ENCODE data around the gene TRIB2. TPM values are rescaled to one million over a fixed set of nuclear protein-coding genes. Genes with fewer than 3 reads are reported as not detected.
A peak's percentile ranks its signal among the peaks of the same experiment; 100 is the strongest.

Gene TRIB2
- total and polyA plus RNA-seq, 2 of the 13 experiments (the other 11 are each of a cell fraction or from before 2014, with no cell fraction given): 1.1 to 2.3 TPM

DNA sequence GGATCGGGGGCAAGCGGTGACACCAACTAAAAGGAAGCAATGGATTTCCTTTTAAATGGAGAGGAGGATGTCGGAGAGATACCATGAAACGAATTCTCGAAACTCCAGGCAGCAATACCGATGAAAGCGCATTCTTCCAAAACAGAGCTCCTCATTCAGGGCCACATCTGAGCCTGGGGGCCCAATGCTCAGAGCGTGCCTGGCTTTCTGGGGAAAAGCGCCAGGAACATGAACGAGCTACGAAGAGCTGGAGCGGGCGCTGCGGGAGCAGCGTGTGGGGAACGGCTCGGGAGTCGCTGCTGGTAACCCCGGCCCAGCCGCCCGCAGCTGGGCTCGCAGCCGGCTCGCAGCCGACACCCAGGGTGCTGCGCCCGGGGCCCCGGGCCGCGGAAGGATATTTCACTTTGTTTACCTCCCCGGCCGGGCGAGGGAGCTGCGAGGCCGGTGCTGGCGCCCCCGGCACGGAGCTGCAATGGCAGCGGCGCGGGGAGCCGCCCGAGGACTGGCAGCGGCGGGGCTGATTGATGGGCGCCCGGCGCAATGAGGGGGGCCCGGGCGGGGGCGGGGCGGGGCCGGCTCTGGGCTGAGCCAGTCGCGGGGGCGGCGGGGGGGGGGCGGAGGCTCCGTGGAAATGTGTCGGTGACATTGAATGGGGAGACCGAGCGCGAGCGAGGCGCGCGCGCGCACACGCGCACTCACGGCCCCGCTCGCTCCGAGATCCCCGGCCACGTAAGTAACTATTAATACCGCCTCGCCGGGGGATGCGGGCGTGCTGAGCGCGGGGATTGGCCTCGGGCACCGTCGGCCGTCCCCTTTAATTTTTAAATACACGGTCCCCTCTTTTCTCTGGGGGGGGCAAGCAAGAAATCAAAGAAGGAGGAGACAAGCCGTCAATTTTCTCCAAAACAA lies at the start of gene TRIB2 (continued):
- TF ChIP-seq ZNF607 (CRISPR knock-in tag; IDR thresholded peaks at IDR 0.05; ENCODE audit: borderline replicate concordance): no peak
- TF ChIP-seq POGZ (CRISPR knock-in tag; IDR thresholded peaks at IDR 0.05): peak; percentile 42; the same call in 1 of the 2 replicates
- TF ChIP-seq YY1 (IDR thresholded peaks at IDR 0.05; ENCODE audit: insufficient read depth, insufficient replicate concordance, low read depth, low read length): peak; percentile 67
- TF ChIP-seq SRSF4 (IDR thresholded peaks at IDR 0.05; ENCODE audit: low read depth, low read length, poor library complexity, severe bottlenecking): no peak
- TF ChIP-seq MAFF (IDR thresholded peaks at IDR 0.05; ENCODE audit: low read depth, low read length): no peak
- TF ChIP-seq HNRNPUL1 (IDR thresholded peaks at IDR 0.05; ENCODE audit: low read depth, low read length): no peak
- peak; percentile 85; the same call in 1 of the 2 replicates for TF ChIP-seq ZFP82 (CRISPR knock-in tag; IDR thresholded peaks at IDR 0.05; ENCODE audit: borderline replicate concordance)
- peak; percentile 53; the same call in 1 of the 2 replicates for TF ChIP-seq ZSCAN31 (CRISPR knock-in tag; IDR thresholded peaks at IDR 0.05; ENCODE audit: low read depth)
- 0 out of 2 replicates have a peak, but pooled peaks have one; percentile 18 for TF ChIP-seq TAF1 (CRISPR knock-in tag; IDR thresholded peaks at IDR 0.05)
- no peak for TF ChIP-seq TCF7 (IDR thresholded peaks at IDR 0.05; ENCODE audit: low read depth)
- 0 out of 2 replicates have a peak, but pooled peaks have one; percentile 29 for TF ChIP-seq ZNF788 (CRISPR knock-in tag; IDR thresholded peaks at IDR 0.05; ENCODE audit: borderline replicate concordance)
- no peak for TF ChIP-seq JUN (CRISPR knock-in tag; IDR thresholded peaks at IDR 0.05)
- TF ChIP-seq, protein P1, sequence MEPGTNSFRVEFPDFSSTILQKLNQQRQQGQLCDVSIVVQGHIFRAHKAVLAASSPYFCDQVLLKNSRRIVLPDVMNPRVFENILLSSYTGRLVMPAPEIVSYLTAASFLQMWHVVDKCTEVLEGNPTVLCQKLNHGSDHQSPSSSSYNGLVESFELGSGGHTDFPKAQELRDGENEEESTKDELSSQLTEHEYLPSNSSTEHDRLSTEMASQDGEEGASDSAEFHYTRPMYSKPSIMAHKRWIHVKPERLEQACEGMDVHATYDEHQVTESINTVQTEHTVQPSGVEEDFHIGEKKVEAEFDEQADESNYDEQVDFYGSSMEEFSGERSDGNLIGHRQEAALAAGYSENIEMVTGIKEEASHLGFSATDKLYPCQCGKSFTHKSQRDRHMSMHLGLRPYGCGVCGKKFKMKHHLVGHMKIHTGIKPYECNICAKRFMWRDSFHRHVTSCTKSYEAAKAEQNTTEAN (CRISPR knock-in tag; conservative IDR thresholded peaks at IDR 0.05): no peak
- TF ChIP-seq PTBP1 (IDR thresholded peaks at IDR 0.05; ENCODE audit: low read depth, low read length, poor library complexity, severe bottlenecking): peak; percentile 30
- TF ChIP-seq, protein P2, sequence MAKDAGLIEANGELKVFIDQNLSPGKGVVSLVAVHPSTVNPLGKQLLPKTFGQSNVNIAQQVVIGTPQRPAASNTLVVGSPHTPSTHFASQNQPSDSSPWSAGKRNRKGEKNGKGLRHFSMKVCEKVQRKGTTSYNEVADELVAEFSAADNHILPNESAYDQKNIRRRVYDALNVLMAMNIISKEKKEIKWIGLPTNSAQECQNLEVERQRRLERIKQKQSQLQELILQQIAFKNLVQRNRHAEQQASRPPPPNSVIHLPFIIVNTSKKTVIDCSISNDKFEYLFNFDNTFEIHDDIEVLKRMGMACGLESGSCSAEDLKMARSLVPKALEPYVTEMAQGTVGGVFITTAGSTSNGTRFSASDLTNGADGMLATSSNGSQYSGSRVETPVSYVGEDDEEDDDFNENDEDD (CRISPR knock-in tag; IDR thresholded peaks at IDR 0.05; ENCODE audit: borderline replicate concordance): peak; percentile 17; the same call in 1 of the 2 replicates
- 0 out of 2 replicates have a peak, but pooled peaks have one; percentile 16 for TF ChIP-seq ZNF772 (CRISPR knock-in tag; IDR thresholded peaks at IDR 0.05)
- TF ChIP-seq IRF2 (CRISPR knock-in tag; IDR thresholded peaks at IDR 0.05): no peak
- no peak for TF ChIP-seq MAF1 (CRISPR knock-in tag; IDR thresholded peaks at IDR 0.05; ENCODE audit: borderline replicate concordance)
- TF ChIP-seq, protein P3, sequence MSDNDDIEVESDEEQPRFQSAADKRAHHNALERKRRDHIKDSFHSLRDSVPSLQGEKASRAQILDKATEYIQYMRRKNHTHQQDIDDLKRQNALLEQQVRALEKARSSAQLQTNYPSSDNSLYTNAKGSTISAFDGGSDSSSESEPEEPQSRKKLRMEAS (IDR thresholded peaks at IDR 0.05): peak; percentile 64
- TF ChIP-seq CBX2 (IDR thresholded peaks at IDR 0.05; ENCODE audit: low read depth, low read length): peak; percentile 91
- no peak; the same call in 1 of the 2 replicates for TF ChIP-seq CBX2 (CRISPR knock-in tag; IDR thresholded peaks at IDR 0.05; ENCODE audit: low read depth)
- no peak for TF ChIP-seq ZNF205 (CRISPR knock-in tag; IDR thresholded peaks at IDR 0.05)
- TF ChIP-seq DNMT3B (CRISPR knock-in tag; conservative IDR thresholded peaks at IDR 0.05): no peak
- TF ChIP-seq RBM39 (IDR thresholded peaks at IDR 0.05; ENCODE audit: low read depth, low read length, poor library complexity, severe bottlenecking): peak; percentile 17
- no peak for TF ChIP-seq FLYWCH1 (CRISPR knock-in tag; IDR thresholded peaks at IDR 0.05)
- TF ChIP-seq ZNF563 (CRISPR knock-in tag; IDR thresholded peaks at IDR 0.05): no peak
- TF ChIP-seq, protein P4, sequence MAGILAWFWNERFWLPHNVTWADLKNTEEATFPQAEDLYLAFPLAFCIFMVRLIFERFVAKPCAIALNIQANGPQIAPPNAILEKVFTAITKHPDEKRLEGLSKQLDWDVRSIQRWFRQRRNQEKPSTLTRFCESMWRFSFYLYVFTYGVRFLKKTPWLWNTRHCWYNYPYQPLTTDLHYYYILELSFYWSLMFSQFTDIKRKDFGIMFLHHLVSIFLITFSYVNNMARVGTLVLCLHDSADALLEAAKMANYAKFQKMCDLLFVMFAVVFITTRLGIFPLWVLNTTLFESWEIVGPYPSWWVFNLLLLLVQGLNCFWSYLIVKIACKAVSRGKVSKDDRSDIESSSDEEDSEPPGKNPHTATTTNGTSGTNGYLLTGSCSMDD (CRISPR knock-in tag; IDR thresholded peaks at IDR 0.05): no peak
- TF ChIP-seq RFX1 (IDR thresholded peaks at IDR 0.05): no peak
